ENCODE measurements around the gene ACTN1. TPM values are rescaled to one million over a fixed set of nuclear protein-coding genes. Genes with fewer than 3 reads are reported as not detected.
A peak's percentile ranks its signal among the peaks of the same experiment; 100 is the strongest.

ACTN1 gene
- total RNA-seq, 3 donors from 2014 or later: 93.7 to 607 (median 128) TPM

DNA sequence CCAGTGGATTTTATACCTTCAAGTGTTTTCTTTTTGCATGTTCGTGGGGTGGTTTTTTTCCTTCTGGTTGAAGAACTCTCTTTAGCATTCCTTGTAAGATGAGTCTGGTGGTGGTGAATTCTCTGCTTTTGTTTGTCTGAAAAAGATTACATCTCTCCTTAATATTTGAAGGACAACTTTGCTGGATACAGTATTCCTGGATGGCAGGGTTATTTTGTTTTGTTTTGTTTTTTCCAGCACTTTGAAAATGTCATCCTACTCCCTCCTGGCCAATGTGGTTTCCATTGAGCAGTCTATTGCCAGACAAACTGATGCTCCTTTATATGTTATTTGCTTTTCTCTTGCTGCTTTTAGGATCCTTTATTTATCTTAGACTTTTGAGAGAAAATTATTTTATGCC is 143.0 kb downstream of the ACTN1 start:
- ATAC-seq (no peak), DNase-seq (no peak)
- Histone ChIP-seq H3K4me1 (ENCODE audit: low read depth) (no peaks in the 10 kb centered on the region), H3K4me3 (no peak overlapping the region), H3K9me3 (peaks cover 5% of the 10 kb centered on the region), H3K36me3 (ENCODE audit: low read depth) (no peaks in the 10 kb centered on the region)
- intact Hi-C loops (cut with DNase I, micrococcal nuclease): no loop called here
- TF ChIP-seq, protein P1, sequence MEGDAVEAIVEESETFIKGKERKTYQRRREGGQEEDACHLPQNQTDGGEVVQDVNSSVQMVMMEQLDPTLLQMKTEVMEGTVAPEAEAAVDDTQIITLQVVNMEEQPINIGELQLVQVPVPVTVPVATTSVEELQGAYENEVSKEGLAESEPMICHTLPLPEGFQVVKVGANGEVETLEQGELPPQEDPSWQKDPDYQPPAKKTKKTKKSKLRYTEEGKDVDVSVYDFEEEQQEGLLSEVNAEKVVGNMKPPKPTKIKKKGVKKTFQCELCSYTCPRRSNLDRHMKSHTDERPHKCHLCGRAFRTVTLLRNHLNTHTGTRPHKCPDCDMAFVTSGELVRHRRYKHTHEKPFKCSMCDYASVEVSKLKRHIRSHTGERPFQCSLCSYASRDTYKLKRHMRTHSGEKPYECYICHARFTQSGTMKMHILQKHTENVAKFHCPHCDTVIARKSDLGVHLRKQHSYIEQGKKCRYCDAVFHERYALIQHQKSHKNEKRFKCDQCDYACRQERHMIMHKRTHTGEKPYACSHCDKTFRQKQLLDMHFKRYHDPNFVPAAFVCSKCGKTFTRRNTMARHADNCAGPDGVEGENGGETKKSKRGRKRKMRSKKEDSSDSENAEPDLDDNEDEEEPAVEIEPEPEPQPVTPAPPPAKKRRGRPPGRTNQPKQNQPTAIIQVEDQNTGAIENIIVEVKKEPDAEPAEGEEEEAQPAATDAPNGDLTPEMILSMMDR (IDR thresholded peaks at IDR 0.05): no peak

DNA sequence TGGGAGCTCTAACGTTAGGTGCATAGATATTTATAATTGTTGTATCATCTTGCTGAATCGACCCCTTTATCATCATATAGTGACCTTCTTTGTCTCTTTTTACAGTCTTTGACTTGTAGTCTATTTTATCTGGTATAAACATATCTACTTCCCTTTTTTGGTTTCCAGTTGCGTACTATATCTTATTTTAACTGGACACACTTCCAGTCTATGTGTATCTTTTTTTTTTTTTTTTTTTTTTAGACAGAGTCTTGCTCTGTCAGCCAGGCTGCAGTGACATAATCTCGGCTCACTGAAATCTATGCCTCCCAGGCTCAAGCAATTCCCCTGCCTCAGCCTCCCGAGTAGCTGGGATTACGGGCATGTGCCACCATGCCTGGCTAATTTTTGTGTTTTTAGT is 144.3 kb downstream of the ACTN1 start:
- intact Hi-C loops (cut with DNase I, micrococcal nuclease): no loop called here
- Histone ChIP-seq H3K36me3 (ENCODE audit: low read depth) (no peaks in the 10 kb centered on the region), H3K4me1 (ENCODE audit: low read depth) (no peaks in the 10 kb centered on the region), H3K9me3 (peaks cover 5% of the 10 kb centered on the region), H3K4me3 (no peak overlapping the region)
- ATAC-seq (no peak), DNase-seq (no peak)
- TF ChIP-seq, protein P1 (IDR thresholded peaks at IDR 0.05): no peak

DNA sequence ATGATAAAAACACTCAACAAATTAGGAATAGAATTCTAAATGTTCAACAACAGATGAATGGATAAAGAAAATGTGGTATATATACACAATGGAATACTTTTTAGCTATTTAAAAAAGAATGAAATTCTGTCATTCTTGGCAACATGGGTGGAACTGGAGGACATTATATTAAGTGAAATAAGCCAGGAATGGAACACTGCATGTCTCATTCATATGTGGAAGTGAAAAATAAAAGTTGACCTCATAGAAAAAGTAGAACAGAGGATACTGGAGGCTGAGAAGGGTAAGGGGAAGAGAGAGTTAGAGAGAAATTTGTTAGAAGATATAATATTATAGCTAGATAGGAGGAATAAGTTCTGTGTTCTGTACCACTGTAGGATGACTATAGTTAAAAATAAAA is 150.4 kb downstream of the ACTN1 start:
- ATAC-seq: no peak
- intact Hi-C loops (cut with DNase I, micrococcal nuclease): no loop called here

DNA sequence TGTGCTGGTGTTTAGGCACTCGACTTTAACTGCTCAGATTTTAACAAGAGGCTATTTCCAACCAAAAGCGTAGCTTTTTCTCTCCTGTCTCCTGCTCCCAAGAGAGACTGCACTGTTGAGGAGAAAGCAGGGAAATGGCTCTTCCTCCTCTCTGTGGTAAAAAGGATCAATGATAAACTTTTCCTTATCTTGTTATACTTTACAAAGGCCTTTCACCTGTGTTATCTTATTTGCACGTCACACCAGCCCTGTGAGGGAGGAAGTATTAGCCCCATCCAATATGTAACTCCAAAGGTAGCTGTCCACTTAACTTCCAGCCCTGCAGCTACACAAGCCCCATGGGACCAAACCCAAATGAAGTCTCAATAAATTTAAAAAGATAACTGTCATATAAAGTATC is 153.4 kb downstream of the ACTN1 start:
- no peak overlapping the region for H3K4me3 ChIP-seq
- ATAC-seq (peak; percentile 11), DNase-seq (no peak)
- H3K4me1 ChIP-seq (ENCODE audit: low read depth): no peaks in the 10 kb centered on the region
- no peaks in the 10 kb centered on the region for H3K36me3 ChIP-seq (ENCODE audit: low read depth)
- intact Hi-C loops (cut with DNase I, micrococcal nuclease): no loop called here
- TF ChIP-seq, protein P1 (IDR thresholded peaks at IDR 0.05): no peak
- no peaks in the 10 kb centered on the region for H3K9me3 ChIP-seq

More for the DNA sequence above, 150.4 kb downstream of the ACTN1 start:
- Histone ChIP-seq H3K4me3 (no peak overlapping the region), H3K9me3 (no peaks in the 10 kb centered on the region), H3K4me1 (ENCODE audit: low read depth) (no peaks in the 10 kb centered on the region), H3K36me3 (ENCODE audit: low read depth) (no peaks in the 10 kb centered on the region)
- TF ChIP-seq, protein P1 (IDR thresholded peaks at IDR 0.05): no peak
- no peak for DNase-seq

DNA sequence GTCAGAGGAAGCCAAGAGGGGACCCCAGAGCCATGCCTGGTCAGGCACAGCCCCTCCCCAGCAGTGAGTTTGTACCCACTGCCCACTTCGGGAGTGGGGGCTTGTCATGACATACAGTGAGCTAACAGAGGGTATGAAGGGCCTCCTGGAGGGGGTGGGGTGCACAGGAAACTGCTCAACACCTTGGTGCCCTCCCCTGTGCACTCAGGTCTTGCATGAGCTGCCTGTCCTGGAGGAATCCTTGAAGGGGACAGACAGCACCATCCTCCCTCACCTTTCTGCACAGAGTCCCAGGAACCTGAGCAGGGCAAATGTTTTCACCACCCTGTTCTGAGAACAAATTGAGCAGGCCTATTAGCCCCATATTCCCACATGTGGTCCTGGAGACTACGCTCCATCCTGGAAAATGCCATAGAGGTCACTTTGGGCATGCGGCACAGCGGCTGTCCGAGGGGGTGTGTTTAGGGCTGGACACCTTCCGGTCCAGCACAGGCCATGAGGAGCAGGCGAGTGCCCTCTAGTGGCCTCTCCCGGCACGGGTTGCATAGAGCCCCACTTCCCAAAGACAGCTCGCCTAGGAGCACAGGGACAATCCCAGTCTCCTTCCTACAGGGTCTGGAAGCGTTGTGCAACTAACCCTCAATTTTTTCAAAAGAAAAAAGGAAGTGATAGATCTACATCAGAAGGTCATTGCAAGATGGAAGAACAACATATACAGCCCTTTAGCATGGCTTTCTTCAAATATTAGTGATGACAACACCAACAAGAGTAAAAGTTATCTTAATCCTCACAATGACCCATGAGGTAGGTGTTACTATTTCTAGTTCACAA is 154.4 kb downstream of the ACTN1 start:
- intact Hi-C loops (cut with DNase I, micrococcal nuclease): no loop called here
- ATAC-seq (peak; percentile 94), DNase-seq (peak; percentile 87 to 94 (median 89))
- TF ChIP-seq, protein P1 (IDR thresholded peaks at IDR 0.05): peak; percentile 81
- H3K9me3 ChIP-seq: no peaks in the 10 kb centered on the region
- H3K4me1 ChIP-seq (ENCODE audit: low read depth): peaks cover 3% of the 10 kb centered on the region
- H3K36me3 ChIP-seq (ENCODE audit: low read depth): no peaks in the 10 kb centered on the region
- H3K4me3 ChIP-seq: no peak overlapping the region

Measured in mucosa of descending colon (tissue), 3 donors.